Measurements from ENCODE around the gene ITGBL1. TPM values are rescaled to one million over a fixed set of nuclear protein-coding genes. Genes with fewer than 3 reads are reported as not detected.
A peak's percentile ranks its signal among the peaks of the same experiment; 100 is the strongest.

The ITGBL1 gene
- total RNA-seq, 1 donor from 2014 or later = 3.1 TPM

- ATAC-seq = no peak
Measured at GRCh38 chr13:101449790-101450748, 2.4 kb upstream of the ITGBL1 start.

DNA sequence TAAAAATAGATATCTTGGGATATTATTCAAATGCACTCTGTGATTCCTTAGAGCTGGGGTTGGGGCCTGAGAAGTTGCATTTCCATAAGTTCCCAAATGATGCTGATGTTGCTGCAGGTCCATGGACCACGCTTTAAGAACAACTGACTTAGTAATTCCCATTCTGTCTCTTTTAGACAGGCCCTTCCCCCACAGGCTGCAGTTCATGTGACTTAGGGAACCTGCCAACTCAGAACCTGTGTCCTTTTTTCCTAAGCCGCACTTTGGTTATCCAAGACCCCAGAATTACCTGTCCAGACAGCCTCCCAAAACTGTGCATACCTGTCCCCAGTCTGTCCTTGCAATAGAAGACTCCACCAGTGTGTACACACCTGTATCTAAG, 1.7 kb upstream of the ITGBL1 start:
- no peak for ATAC-seq
- DNase-seq = no peak
- intact Hi-C loops (cut with micrococcal nuclease) = no loop called here

More at GRCh38 chr13:101449790-101450748, 2.4 kb upstream of the ITGBL1 start:
- no peak for DNase-seq
- intact Hi-C loops (cut with micrococcal nuclease) = no loop called here

GRCh38 chr13:101451641-101452040, 834 bp upstream of the ITGBL1 start:
- intact Hi-C loops (cut with micrococcal nuclease) = no loop called here
- ATAC-seq (no peak), DNase-seq (no peak)

- intact Hi-C loops (cut with micrococcal nuclease) = no loop called here
- ATAC-seq (peak; percentile 78), DNase-seq (peak; percentile 57)
Measured at GRCh38 chr13:101453784-101454201, 1.3 kb downstream of the ITGBL1 start.

DNA sequence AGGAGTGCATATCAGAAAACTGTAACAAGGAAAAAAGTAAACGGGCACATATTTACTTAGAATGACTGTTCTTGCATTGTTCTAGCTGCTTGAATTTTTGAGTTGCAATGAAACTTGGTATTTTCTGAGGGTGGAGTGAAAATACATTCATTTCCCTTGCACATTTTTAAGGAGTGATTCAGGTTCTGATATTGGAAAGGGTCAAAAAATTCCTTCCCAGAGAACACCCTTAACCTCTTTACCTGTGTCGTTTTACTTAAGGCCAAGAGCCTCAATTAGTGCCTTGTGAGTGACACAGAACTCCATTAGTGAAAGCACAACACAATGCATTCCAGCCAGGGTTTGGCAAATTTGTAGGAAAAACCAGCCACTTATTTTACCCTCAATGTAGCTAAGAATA, 2.3 kb downstream of the ITGBL1 start:
- DNase-seq (no peak), ATAC-seq (no peak)
- intact Hi-C loops (cut with micrococcal nuclease) = no loop called here

GRCh38 chr13:101455863-101456262, 3.4 kb downstream of the ITGBL1 start:
- ATAC-seq (no peak), DNase-seq (no peak)
- intact Hi-C loops (cut with micrococcal nuclease) = no loop called here

DNA sequence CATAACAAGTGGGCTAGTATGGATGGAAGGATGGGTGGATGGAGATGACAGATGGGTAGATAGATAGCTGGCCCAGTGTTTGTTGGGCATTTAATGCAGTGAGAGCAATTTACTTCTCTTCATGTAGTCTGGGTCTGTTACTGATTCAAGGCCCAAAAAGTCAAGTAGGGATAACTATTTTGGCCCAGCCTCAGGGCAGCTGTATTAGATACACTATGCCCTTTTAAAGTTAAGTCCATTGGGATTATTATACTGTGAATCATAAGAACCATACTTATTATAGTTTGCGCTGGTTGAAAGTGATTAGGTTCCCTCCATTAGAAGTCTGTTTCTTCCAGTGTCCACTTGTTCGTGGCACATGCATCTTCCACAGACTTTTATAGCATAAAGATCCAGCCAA, 4.7 kb downstream of the ITGBL1 start:
- ATAC-seq = no peak
- intact Hi-C loops (cut with micrococcal nuclease) = no loop called here

GRCh38 chr13:101465877-101466276, 13.4 kb downstream of the ITGBL1 start:
- ATAC-seq = no peak
- intact Hi-C loops (cut with micrococcal nuclease) = no loop called here
- no peak for DNase-seq

More for the DNA sequence above, 4.7 kb downstream of the ITGBL1 start:
- DNase-seq = no peak

- intact Hi-C loops (cut with micrococcal nuclease) = no loop called here
- ATAC-seq (no peak), DNase-seq (no peak)
Measured at GRCh38 chr13:101467415-101467814, 14.9 kb downstream of the ITGBL1 start.

GRCh38 chr13:101473458-101473857, 21.0 kb downstream of the ITGBL1 start:
- intact Hi-C loops (cut with micrococcal nuclease) = no loop called here
- ATAC-seq (peak; percentile 67), DNase-seq (peak; percentile 45)

DNA sequence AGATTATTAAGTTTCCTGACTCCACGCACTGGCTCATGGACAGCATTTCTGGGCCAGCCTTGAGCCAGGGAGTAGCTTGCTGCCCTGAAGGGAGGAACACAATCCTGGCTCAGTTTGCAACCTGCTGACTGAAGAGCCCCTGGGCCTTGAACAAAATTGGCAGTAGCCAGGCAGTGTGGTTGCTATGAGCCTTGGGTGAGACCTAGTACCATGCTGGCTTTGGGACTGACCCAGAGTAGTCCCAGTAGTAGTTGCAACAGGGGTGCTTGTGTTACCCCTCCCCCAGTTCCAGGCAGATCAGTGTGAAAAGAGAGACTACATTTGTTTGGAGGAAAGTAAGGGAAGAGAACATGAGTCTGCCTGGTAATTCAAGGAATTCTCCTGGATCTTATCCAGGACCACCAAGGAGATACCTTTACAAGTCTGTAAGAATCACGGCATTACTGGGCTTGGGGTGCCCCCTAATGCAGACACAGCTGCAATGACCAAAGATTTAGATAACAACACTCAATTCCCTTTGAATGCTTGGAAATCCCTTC, 22.0 kb downstream of the ITGBL1 start:
- intact Hi-C loops (cut with micrococcal nuclease) = no loop called here
- ATAC-seq = peak; percentile 35
- no peak for DNase-seq

DNA sequence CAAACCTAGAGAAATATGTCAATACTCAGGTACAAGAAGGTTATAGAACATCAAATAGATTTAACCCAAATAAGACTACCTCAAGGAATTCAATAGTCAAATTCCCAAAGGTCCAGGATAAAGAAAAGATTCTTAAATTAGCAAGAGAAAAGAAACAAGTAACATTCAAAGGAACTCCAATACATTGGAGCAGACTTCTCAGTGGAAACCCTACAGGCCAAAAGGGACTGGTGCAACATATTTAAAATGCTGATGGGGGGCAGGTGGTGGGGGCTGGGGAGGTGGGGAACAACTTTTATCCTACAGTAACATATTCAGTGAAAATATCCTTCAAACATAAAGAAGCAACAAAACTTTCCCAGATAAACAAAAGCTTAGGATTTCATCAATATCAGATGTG, 23.1 kb downstream of the ITGBL1 start:
- intact Hi-C loops (cut with micrococcal nuclease) = no loop called here
- no peak for ATAC-seq
- DNase-seq = no peak

DNA sequence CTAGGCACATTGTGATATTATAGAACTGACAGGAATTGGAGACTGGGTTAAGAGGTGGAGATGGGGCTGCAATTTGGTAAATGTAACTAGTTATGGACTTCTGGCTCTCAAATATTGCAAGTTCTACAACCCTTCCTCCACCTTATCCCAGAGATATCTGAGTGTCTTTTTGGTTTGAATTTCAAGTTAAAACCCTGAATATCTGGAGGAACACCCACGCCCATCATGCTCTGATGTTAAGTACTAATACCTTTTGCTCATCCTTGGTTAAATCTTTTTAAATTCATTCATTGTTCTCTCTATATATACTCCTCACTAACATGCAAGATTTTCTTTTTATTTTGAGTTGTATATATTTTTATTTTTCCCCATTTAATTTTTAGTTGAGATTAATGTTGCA, 28.9 kb downstream of the ITGBL1 start:
- no peak for ATAC-seq
- no peak for DNase-seq
- intact Hi-C loops (cut with micrococcal nuclease) = no loop called here

GRCh38 chr13:101486708-101487437, 34.4 kb downstream of the ITGBL1 start:
- ATAC-seq (peak; percentile 75), DNase-seq (no peak)
- intact Hi-C loops (cut with micrococcal nuclease) = no loop called here

DNA sequence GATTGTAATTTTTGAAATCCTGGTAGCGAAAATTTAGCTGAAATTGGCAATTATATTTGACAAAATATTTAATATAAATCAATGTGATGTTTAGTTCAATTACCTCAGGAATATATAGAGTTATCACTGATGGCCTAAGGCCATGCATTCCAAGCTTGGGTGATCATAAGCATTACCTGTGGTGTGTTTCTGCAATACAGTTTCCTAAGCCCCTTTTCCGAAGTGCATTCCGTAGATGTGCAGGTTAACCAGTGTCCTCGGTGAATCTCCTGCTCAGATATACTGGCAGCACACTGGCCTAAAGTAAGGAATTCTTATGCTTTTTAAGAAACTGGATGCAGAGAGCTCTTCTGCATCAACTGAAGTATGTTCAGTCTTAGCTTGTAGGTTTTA, 35.0 kb downstream of the ITGBL1 start:
- DNase-seq (no peak), ATAC-seq (no peak)
- intact Hi-C loops (cut with micrococcal nuclease) = no loop called here

GRCh38 chr13:101488734-101489133, 36.3 kb downstream of the ITGBL1 start:
- no peak for DNase-seq

GRCh38 chr13:101489643-101490405, 37.3 kb downstream of the ITGBL1 start:
- intact Hi-C loops (cut with micrococcal nuclease) = no loop called here

More at GRCh38 chr13:101488734-101489133, 36.3 kb downstream of the ITGBL1 start:
- intact Hi-C loops (cut with micrococcal nuclease) = no loop called here
- no peak for ATAC-seq

GRCh38 chr13:101490406-101491015, 38.0 kb downstream of the ITGBL1 start:
- ATAC-seq (no peak), DNase-seq (no peak)
- intact Hi-C loops (cut with micrococcal nuclease) = no loop called here

More at GRCh38 chr13:101489643-101490405, 37.3 kb downstream of the ITGBL1 start:
- ATAC-seq = no peak
- DNase-seq = no peak

All from left ventricle myocardium superior (tissue), 1 donor.